CD4-positive, alpha-beta T cell (primary cell): ENCODE measurements around the gene TMEM89. TPM values are rescaled to one million over a fixed set of nuclear protein-coding genes. Genes with fewer than 3 reads are reported as not detected.

Experiments used
- ATAC-seq: fragments of 200-7000 bp; cut with Tn5 transposase; one replicate; pipeline ENCODE4 v1.10.0; 2022; ENCODE audit warnings: mild to moderate bottlenecking; ENCODE audit not compliant: poor library complexity
- CTCF ChIA-PET: fragments of 350-600 bp; sonication (Branson Sonifier 250); formaldehyde crosslinking; loops from one replicate; lab custom pipeline; 2021; ENCODE audit warnings: antibody characterized with exemption, inconsistent platforms; lab: Charles Lee
- POLR2A ChIA-PET: fragments of 350-600 bp; sonication (Branson Sonifier 250); formaldehyde crosslinking; loops from one replicate; lab custom pipeline; 2021; ENCODE audit warnings: antibody characterized with exemption, inconsistent platforms; lab: Charles Lee
- DNase-seq, 14 experiments: peaks; one replicate each; pipeline ENCODE4 v3.0.0-alpha.2; 2013 to 2020; ENCODE audit warnings: mixed read lengths in 2 of 14
- H3K27ac ChIP-seq, 2 donors: one replicate each; pipeline versions ENCODE4 v1.5.1 to v1.7.0; 2013; ENCODE audit warnings: low read length in 2 of 2, low read depth in 1 of 2, mild to moderate bottlenecking in 1 of 2
- H3K27me3 ChIP-seq, 2 experiments: 1 replicate in 1 of 2; 2 replicates in 1 of 2; pipeline versions ENCODE4 v1.6.1 to v1.7.0; 2013; ENCODE audit warnings: low read length in 2 of 2, control low read depth in 1 of 2, mild to moderate bottlenecking in 1 of 2, moderate library complexity in 1 of 2; ENCODE audit not compliant: insufficient read depth in 2 of 2, control insufficient read depth in 1 of 2
- H3K36me3 ChIP-seq: one replicate; pipeline ENCODE4 v1.6.1; 2013; ENCODE audit warnings: low read length, control low read depth; ENCODE audit not compliant: insufficient read depth
- H3K4me1 ChIP-seq: one replicate; pipeline ENCODE4 v1.6.1; 2013; ENCODE audit warnings: low read length, control low read depth; ENCODE audit not compliant: insufficient read depth
- H3K4me3 ChIP-seq: one replicate; pipeline ENCODE4 v1.5.1; 2013; ENCODE audit warnings: mild to moderate bottlenecking, low read length, moderate library complexity
- H3K9me3 ChIP-seq, 2 experiments: 1 replicate in 1 of 2; 2 replicates in 1 of 2; pipeline versions ENCODE4 v1.6.1 to v1.7.0; 2013; ENCODE audit warnings: low read length in 2 of 2, mild to moderate bottlenecking in 2 of 2, control low read depth in 1 of 2, moderate library complexity in 1 of 2; ENCODE audit not compliant: control insufficient read depth in 1 of 2, insufficient read depth in 1 of 2
- H3K27ac Mint-ChIP-seq: one replicate; pipeline ENCODE4 v1.8.0; 2020; ENCODE audit warnings: mixed read lengths
- H3K27me3 Mint-ChIP-seq: one replicate; pipeline ENCODE4 v1.8.0; 2021; ENCODE audit warnings: mixed read lengths
- H3K36me3 Mint-ChIP-seq: one replicate; pipeline ENCODE4 v1.8.0; 2021; ENCODE audit warnings: low read depth, mixed read lengths
- H3K4me1 Mint-ChIP-seq: one replicate; pipeline ENCODE4 v1.8.0; 2021; ENCODE audit warnings: low read depth, mixed read lengths
- H3K4me3 Mint-ChIP-seq: one replicate; pipeline ENCODE4 v1.8.0; 2020; ENCODE audit warnings: mild to moderate bottlenecking, mixed read lengths
- H3K9me3 Mint-ChIP-seq: one replicate; pipeline ENCODE4 v1.8.0; 2020; ENCODE audit warnings: mixed read lengths
- intact Hi-C, 2 experiments: fragments of 100-400 bp; cut with DNase I in 1 of 2; cut with micrococcal nuclease in 1 of 2; formaldehyde crosslinking; loops; one replicate each; pipeline versions ENCODE4 v1.15.1 to v1.9.0; 2023 to 2025; cut with DNase I, micrococcal nuclease
- total RNA-seq, 174 experiments: library from RNA in 2 of 174; stranded (reverse) in 2 of 174; gene quantifications; one replicate each; pipeline ENCODE4 v1.2.3 and lab custom pipeline; 2021 to 2026
- TF ChIP-seq, protein P1 (sequence below): fragments of 200-600 bp; IDR thresholded peaks from one replicate; pipeline ENCODE4 v1.8.0; 2022; ENCODE audit warnings: antibody characterized with exemption, mild to moderate bottlenecking

TMEM89 gene
- total RNA-seq, 2 experiments from 2014 or later, result not detected

DNA sequence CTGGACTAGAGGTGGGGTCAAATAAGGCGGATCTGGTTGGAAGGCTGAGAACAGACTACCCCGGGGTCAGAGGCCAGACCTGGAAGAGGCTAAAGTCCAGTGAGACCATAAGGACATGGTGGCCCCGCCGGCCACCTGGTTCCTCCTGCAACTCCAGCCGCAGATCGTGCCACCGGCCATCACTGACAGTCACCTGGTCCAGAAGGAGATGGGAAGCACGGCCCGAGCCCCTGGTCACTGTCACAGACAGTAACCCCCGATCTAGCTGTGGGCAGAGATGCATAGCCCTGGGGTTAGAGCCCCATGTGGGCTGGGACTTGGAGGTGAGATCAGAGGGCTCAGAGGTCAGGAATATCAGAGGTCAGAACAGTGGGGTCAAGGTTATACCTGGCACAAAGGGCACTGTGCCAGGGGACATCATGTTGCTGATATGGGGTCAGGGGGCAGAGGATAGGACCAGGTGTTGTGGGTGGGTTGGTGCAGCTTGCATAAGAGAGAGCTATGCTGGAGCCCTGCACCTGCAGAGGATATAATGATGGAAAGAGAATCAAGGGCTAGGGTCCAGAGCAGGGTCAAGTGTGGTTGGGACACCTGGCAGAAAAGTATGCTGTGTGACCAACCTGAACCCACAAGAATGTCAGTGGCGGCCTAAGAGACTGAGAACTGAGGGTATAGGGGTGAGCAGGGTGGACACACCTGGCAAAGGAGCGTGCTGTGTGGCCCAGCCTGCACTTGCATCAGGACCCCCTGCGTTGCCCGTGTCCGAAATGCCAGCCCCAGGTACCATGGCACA is 31.6 kb upstream of the TMEM89 start:
- Mint-ChIP-seq H3K4me1 (peaks cover 16% of the 10 kb centered on the region), H3K27me3 (no peaks in the 10 kb centered on the region), H3K36me3 (no peaks in the 10 kb centered on the region), H3K27ac (no peak overlapping the region), H3K4me3 (no peak overlapping the region), H3K9me3 (no peaks in the 10 kb centered on the region)
- ChIA-PET CTCF (no interaction called here), POLR2A (no interaction called here)
- Histone ChIP-seq H3K36me3 (no peaks in the 10 kb centered on the region), H3K27ac (no peak overlapping the region), H3K4me1 (peaks cover 20% of the 10 kb centered on the region), H3K4me3 (no peak overlapping the region), H3K9me3 (no peaks in the 10 kb centered on the region), H3K27me3 (no peaks in the 10 kb centered on the region)
- no peak for DNase-seq
- intact Hi-C loops, result loop anchor here in 1 of 2 experiments (10.0 kb wide), 1 partner anchor 188 kb away; a partner anchor contains a TSS
- no peak for ATAC-seq
- TF ChIP-seq, protein P1, sequence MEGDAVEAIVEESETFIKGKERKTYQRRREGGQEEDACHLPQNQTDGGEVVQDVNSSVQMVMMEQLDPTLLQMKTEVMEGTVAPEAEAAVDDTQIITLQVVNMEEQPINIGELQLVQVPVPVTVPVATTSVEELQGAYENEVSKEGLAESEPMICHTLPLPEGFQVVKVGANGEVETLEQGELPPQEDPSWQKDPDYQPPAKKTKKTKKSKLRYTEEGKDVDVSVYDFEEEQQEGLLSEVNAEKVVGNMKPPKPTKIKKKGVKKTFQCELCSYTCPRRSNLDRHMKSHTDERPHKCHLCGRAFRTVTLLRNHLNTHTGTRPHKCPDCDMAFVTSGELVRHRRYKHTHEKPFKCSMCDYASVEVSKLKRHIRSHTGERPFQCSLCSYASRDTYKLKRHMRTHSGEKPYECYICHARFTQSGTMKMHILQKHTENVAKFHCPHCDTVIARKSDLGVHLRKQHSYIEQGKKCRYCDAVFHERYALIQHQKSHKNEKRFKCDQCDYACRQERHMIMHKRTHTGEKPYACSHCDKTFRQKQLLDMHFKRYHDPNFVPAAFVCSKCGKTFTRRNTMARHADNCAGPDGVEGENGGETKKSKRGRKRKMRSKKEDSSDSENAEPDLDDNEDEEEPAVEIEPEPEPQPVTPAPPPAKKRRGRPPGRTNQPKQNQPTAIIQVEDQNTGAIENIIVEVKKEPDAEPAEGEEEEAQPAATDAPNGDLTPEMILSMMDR, result no peak

DNA sequence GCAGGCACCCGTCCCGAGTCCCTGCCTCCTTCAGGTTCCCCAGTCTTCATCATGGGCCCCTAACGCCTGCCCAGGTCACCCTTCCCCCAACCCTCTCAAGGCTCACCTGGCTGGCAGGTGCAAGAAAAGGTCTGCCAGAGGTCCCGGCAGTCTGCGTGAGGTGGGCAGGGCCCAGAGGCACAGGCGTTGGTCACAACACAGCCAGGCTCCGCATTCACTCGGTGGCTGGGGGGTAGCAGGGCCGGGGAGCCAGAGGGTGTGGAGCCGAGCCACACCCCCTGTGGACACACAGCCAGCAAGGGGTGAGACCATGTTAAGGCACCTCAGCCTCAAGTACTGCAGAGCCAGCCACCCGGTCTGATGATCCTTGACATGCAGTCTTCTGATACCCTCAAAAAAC is 30.2 kb upstream of the TMEM89 start:
- TF ChIP-seq, protein P1, result no peak
- peaks cover 13% of the 10 kb centered on the region for H3K4me1 ChIP-seq
- H3K4me1 Mint-ChIP-seq, result peaks cover 11% of the 10 kb centered on the region
- intact Hi-C loops, result loop anchor here in 1 of 2 experiments (10.0 kb wide), 1 partner anchor 187 kb away; a partner anchor contains a TSS
- no peaks in the 10 kb centered on the region for H3K9me3 ChIP-seq
- CTCF ChIA-PET, result no interaction called here
- H3K4me3 Mint-ChIP-seq, result no peak overlapping the region
- POLR2A ChIA-PET, result no interaction called here
- no peak overlapping the region for H3K4me3 ChIP-seq
- H3K9me3 Mint-ChIP-seq, result no peaks in the 10 kb centered on the region
- H3K36me3 Mint-ChIP-seq, result no peaks in the 10 kb centered on the region
- ATAC-seq (no peak), DNase-seq (no peak)
- H3K36me3 ChIP-seq, result no peaks in the 10 kb centered on the region
- no peak overlapping the region for H3K27ac Mint-ChIP-seq
- H3K27me3 Mint-ChIP-seq, result no peaks in the 10 kb centered on the region
- H3K27ac ChIP-seq, result no peak overlapping the region
- no peaks in the 10 kb centered on the region for H3K27me3 ChIP-seq

GRCh38 chr3:48650723-48651122 is 29.2 kb upstream of the TMEM89 start:
- ATAC-seq (no peak), DNase-seq (no peak)
- ChIA-PET CTCF (no interaction called here), POLR2A (interaction anchor here (0.7 kb wide), 1 partner anchor 44 kb away, joined by 3 read pairs; no protein-coding TSS in a partner anchor)
- no peak overlapping the region for H3K4me3 Mint-ChIP-seq
- no peaks in the 10 kb centered on the region for H3K9me3 Mint-ChIP-seq
- H3K4me1 ChIP-seq, result peaks cover 8% of the 10 kb centered on the region
- H3K27ac ChIP-seq, result no peak overlapping the region
- no peaks in the 10 kb centered on the region for H3K27me3 ChIP-seq
- H3K4me1 Mint-ChIP-seq, result peaks cover 11% of the 10 kb centered on the region
- H3K36me3 ChIP-seq, result no peaks in the 10 kb centered on the region
- intact Hi-C loops, result loop anchor here in 1 of 2 experiments (10.0 kb wide), 1 partner anchor 186 kb away; a partner anchor contains a TSS
- no peak overlapping the region for H3K27ac Mint-ChIP-seq
- H3K9me3 ChIP-seq, result no peaks in the 10 kb centered on the region
- TF ChIP-seq, protein P1, result no peak
- H3K27me3 Mint-ChIP-seq, result no peaks in the 10 kb centered on the region
- no peak overlapping the region for H3K4me3 ChIP-seq
- no peaks in the 10 kb centered on the region for H3K36me3 Mint-ChIP-seq
